Measurements from ENCODE around the gene OTOG.
A peak's percentile ranks its signal among the peaks of the same experiment; 100 is the strongest.

OTOG gene

DNA sequence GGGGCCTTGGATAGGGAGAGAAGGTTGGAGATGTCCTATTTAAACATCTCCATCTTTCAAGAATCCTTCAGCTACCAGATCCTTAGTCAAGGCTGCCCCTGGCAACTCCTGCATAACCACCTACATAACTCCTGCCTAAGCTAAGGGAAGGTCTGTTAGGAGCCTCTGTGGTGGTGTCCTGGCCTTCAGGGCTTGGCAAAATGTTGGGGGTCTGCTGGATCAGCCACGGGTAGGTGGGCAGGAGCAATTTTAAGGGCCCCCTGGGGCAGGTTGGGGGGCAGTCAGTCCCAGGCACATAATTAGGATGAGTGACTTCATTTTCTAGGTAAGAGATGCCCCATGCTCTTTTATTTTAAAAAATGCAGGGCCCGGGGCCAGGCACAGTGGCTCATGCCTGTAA, 28.7 kb upstream of the OTOG start:
- DNase-seq (ENCODE audit: low read depth): no peak

DNA sequence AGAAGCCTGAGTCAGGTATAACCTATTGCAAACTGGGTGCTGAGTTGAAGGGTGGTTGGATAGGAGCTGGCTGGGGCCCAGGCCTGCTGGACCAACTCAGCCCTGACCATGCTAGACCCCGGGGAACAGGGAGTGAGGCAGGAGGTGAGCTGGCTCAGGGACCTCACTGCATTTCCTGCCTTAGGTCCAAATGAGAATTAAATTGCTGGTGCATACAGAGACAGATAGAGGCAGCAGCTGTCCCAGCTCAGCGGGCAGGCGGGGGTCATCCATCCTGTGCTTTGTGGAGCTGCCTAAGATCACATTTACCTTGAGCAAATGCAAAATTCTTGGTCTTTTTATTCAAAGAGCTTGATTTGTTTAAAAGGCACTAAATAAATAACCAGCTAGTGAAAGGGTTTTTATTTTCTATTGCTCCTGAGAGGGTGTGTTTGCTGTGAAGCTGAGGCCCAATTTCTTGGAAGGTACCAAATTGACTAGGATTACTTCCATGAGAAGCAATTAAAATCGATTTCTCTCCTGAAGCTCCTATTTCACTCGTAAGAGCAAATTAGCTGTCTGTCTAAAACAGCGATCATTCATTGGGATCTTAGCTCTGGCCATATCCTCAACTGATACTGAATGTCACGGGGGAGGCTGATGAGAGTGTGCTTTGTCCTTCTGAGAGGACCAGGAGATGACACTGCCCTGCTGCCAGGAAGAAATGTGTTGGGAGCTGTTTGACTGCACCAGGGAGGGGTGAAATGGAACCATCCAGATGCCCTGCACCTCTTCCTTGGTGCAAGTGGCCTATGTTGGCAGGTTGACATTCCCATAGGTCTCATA, 27.8 kb upstream of the OTOG start:
- DNase-seq (ENCODE audit: low read depth): no peak

DNA sequence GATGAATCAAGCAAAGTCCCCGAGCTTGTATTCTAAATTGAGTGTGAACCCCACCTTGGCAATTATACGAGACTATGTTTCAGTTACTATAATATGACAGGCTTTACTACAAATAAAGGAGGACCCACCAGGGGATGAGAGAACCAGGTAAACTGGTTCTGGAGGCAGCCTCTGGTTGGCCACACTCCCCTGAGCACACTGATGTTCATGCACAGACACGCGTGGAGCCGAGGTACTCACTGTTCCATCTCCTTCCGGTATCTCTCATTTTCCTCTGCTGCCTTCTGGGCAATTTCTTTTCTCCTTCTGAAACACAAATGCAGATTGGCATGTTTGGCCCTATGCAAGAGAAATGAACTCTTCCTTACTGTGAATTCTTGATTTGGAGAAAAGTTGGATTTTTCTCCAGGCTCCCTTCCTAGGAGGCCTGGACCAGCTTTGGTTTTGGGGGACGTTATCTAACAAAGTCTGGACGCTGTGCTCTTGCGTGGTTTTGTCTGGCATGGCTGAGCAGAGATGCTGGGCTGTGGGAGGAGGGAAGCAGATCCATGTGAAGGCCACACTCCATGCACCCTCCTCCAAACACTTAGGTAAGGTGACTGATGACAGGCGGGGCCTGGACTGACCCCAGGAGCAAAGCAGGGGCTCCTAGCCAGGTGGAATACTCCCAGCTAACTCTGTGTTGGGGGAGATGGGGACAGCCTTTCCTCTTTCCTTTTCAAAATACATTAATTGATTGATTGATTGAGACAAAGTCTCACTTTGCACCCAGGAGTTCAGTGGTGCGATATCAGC, 25.8 kb upstream of the OTOG start:
- no peak for DNase-seq (ENCODE audit: low read depth)

DNA sequence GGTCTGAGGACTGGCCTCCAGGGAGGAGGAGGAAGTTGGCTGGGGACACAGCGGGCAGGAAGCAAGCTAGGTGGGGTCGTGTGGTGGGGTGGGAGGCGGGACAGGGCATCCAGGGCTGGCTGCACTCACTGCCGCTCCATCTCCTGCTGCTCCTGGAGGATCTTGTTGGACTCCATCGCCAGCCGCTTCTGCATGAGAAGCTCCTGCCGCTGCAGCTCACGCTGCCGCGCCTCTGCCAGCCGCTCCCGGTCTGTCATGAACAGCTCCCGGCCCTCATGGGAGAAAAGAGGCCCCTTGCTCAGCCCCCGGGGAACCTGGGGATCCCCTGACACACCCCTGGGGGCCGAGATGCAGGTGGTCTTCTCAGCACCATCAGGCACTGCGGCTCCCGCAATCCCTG, 24.4 kb upstream of the OTOG start:
- DNase-seq (ENCODE audit: low read depth): no peak

DNA sequence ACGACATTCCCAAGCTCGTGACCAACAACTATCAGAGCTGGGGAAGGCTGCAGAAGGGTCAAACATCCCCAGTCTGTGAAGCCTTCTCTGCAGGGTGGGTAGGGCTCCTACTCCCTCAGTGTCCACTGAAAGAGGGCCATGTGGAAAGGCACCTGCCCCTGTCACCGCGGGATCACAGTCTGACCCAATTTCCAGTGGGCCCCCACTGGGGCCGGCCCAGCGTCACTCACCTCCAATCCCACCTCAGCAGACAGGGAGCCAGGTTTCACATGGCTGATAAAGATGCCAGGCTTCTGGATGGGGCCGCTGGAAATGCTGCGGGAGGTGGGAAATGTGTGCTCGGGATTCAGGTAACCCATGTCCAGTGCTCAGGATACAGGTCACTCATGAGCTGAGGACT, 22.8 kb upstream of the OTOG start:
- DNase-seq (ENCODE audit: low read depth): no peak

DNA sequence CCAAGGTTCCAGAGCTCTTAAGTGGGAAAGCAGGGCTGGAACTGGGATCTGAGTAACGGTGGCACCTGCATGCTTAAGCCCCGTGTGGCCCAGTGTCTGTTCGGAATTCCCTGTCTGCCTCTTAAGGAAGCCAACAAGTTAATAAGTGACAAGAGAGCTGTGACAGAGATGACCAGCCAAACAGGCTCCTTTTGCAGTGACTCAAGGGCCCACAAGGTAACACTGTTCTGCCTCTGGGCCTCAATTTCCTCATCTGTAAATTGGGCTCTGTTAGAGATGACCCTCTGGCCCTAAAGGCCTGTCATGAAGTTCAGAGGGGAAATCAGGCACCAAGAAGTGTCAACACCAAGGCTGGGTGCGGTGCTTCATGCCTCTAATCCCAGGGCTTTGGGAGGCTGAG, 21.5 kb upstream of the OTOG start:
- no peak for DNase-seq (ENCODE audit: low read depth)

DNA sequence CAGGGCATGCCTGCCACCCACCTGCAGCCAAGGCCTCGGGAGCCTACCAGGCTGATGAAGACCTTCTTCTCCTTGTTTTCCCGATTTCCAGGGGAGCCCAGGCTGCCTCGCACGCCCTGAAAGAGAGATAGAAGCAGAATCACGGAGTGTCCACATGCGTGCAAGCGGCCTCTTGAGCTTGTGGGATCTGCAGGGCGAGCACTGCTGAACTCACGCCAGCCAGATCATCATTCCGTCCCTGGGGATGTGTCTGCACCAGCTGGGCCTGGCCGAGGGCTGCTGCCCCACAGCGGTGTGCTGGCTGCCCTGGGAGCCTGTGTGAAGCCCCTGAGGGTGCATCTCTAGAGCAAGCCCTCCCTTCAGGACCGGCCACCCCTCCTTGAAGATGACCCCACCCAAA, 20.7 kb upstream of the OTOG start:
- no peak for DNase-seq (ENCODE audit: low read depth)

DNA sequence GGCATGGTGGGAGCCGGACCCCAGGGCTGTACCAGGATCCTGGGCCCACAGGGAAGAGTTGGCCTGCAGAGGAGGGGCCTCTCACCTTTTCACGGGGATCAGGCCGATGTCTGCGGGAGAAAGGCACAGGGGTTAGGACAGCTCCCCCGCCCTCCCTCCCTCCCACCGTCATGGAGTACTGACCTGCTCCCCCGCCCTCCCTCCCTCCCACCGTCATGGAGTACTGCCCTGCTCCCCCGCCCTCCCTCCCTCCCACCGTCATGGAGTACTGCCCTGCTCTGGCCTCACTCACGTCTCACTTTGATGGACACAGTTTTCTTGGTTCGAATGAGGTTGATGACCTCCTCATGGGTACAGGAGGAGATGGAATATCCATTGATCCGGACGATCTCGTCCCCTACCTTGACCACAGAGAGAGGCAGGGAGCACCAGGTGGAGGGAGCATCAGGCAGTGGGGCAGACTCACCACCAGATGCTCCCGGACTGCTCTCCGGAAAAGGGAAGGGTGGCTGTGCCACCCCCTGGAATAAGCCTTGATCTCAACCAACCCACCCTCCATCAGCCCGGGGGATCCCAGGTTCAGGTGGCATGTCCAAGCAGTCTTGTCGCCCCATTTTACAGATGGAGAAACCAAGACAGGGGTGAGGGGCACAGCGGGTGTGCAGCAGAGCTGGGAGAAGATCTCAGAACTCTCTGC, 20.0 kb upstream of the OTOG start:
- DNase-seq (ENCODE audit: low read depth): no peak

DNA sequence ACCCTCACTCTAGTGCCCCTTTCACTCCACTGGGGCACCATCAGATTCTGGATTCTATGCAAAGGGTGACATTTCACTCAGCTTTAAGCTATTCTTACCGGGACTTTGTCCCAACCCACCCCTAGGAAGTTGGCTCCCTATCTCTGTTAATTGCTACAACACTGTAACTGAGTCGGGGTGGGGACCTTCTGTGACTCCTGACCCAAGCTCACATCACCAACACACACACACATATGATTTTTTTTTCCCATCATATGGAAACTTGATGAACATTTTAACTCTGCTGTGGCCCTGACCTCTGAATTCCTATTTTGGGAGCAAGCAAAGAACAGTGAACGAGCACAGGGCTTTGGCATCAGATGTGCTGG, 19.4 kb upstream of the OTOG start:
- no peak for DNase-seq (ENCODE audit: low read depth)

DNA sequence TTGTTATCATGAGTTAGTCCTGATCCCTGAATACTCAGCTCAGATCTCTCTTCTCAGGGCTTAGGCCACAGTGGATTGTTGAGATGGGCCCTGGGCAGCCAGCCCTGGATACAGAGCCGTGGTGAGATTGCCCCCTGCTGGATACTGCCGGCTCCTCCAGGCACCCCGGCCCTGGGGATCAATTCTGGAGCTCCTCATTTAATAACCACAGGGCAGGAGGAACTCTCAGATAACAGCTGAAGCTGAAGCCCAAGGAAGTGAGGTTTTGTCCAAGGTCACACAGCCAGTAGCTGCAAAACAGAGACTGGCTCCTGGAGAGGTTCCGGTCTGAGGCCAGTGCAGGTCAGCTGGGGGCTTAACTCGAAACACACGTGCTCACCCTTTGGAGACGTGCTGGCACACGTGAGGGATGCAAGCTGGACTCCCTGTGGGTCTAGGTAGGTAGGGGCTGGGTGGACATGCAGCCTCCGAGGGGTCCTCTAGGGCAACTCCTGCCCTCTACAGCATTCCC, 18.8 kb upstream of the OTOG start:
- DNase-seq (ENCODE audit: low read depth): peak; percentile 4

DNA sequence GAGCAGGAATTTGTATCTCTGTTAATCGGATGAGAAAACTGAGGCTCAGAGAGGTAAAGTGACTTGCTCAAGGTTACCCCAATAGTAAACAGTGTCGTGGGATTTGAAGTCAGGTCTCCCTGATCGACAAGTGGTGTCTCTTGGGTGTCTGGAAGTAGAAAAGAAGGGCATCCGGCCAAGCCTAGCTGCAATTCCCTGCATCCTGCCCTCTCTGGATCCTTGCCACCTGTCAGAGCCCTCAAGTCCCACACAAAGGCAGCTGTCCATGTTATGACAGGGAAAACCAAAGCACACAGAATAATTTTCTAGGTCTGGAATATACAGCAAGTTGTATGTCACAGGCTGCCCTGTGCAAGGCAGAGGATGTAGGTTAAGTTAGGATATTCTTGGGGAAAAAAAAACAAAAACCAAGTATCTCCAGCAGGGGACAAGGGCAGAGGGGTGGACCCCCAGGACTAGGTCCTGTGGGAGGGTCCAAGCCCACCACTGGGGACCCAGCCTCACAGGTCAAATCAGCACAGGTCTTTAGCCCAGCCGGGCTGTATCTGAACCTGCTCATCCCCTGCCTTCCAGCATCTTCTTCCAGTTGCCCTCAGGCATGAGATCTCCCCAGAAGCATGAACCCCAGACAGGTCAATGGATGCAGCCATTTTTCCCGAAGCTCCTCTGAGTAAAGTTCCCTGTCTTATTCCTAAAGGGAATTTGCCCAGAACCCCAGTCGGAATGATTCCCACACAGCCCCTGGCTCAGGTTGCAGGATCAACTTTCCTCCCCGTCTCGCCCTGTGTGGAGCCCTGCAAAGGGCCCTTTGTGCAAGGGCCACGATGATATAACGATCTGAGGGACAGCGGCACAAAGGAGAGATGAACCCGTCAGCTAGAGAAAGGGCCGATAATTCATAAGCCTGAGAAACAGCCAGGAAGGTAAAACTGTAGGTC, 17.9 kb upstream of the OTOG start:
- DNase-seq (ENCODE audit: low read depth): no peak

DNA sequence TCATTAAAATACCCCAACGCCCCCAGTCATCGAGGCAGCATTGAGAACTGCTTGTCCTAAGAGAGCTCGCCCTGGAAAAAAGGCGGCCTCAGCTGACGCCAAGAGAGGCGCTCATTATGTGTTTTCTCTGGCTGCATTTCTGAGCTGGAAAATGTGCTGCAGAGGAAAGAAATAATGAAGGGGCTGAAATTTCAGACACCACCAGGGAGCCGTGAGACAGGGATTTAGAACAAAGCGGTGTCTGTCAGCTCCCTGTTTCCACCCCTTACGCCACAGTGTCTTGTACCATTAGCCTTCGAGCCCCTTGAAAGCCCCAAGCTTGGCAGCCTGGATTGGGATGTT, 17.2 kb upstream of the OTOG start:
- no peak for DNase-seq (ENCODE audit: low read depth)

DNA sequence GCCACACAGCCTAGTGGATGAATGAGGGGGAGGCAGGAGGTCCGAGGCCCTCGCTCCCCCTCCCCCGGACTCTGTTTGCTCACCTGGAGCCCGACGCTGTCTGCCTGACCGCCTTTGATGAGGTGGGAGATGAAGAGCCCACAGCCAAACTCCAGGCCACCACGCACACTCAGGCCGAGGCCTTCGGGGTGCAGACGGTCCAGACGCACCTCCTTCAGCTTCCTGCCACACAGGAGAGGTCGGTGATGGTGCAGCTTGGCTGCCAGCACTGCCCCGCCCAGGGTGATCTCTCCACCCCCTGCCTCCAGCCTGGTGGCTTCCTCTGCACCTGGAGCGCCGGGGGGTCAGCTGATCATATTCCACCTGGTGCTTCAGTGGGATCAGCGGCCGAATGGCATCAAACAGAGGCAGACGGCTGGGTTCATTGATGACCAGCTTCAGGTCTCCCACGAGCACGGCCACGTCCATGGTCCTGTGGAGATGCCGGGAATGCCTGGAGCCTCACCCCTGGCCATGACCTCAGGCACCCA, 15.9 kb upstream of the OTOG start:
- DNase-seq (ENCODE audit: low read depth): no peak

DNA sequence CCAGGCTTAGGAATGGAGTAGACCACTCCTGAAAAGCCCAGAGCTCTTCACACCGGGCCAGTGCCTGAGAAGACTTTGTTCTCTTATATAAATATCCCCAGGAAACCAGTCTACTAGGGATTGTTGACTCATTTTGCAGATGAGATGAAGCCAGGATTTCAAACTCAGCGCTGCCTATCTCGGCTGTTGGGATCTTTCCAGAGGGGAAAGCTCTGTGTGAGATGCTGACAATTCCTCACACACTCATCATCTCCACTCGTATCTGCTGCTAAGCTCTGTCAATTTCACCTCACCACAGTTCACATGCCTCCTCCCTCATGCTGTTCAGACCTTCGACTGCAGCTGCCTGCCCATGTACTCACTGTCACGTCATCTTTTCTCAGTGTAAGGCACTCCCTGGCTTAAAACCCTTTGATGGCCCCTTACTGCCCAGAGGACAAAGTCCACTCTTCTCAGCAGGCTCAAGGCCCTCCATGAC, 15.4 kb upstream of the OTOG start:
- no peak for DNase-seq (ENCODE audit: low read depth)

DNA sequence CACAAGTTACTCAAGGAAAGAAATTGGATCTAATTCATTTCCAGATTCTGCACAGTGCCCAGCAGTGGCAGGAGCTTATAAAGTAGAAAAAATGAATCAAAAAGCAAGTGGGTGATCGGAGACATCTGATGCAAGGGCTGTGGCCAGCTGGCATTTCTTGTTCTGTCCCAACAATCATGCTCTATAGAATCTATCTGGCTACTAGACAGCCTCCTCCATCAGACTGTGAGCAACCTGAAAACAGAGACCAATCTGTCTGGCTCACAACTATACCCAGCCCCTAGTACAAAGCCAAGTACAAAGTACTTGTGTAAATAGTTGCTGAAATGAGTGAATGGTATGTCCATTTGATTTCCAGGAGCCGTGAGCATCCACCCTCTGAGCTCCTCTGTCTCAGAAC, 14.3 kb upstream of the OTOG start:
- DNase-seq (ENCODE audit: low read depth): no peak

DNA sequence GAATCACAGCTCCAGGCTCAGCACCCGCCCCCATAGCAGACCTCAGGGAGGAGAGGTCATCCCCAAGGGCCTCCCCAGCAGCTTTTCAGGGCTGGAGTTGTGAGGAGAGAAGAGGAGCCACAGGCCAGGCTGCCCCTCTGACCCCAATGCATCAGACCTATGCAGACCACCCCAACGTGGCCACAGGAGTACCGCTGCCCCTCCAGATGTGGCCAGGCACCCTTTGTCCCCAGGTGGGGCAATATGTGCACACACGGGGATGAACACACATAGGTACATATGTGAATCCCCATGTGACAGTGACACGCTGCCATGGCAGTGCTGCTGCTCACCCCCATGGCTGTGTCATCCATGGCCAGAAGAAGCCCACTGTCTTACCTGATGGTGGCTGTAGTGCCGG, 13.7 kb upstream of the OTOG start:
- no peak for DNase-seq (ENCODE audit: low read depth)

DNA sequence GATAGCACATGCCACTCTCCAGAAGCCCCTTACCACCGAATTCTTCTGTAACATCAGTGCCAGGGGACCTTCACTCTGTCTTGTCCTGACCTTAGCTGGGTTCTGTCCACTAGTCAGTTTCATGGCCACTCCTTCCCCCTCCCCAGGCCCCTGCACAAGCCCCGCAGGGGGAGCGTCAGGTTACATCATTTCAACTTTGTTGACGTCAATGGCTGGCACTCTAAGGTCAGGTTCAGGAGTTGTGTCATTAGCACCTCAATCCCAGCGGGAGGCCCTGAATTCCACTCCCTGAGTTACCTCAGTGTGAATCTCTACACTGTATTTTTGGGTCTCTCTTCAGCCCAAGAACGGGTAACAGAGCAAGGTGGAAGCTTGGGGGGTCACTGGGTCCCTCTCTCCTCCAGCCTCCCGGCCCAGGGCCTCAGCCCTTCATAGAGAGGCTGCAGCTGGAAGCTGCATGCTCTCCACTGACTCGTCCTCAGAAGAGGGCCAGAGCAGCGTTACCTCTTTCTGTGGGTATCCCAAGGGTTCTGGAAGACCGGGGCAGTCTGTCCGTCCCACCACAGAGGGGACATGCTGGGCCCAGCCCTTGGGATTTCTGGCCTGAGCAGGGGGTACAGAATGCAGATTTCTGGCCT, 13.2 kb upstream of the OTOG start:
- DNase-seq (ENCODE audit: low read depth): no peak

DNA sequence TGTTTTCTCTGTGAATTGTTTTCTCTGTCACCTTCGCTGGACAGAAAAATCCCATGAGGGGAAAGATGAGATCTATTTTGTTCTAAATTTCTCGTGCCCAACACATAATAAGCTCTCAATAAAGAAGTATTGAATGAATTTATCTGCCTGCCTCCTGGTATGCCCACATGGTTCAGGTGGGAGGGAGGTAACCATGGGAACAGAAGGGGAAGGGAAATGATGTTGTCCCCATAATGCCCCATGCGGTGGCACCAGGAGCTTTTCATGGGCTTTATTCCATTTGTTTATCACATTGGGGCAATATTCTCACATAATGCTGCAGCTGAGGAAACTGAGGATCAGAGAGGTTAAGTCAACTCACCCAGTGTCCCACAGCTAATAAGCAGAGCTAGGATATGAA, 11.6 kb upstream of the OTOG start:
- DNase-seq (ENCODE audit: low read depth): no peak

DNA sequence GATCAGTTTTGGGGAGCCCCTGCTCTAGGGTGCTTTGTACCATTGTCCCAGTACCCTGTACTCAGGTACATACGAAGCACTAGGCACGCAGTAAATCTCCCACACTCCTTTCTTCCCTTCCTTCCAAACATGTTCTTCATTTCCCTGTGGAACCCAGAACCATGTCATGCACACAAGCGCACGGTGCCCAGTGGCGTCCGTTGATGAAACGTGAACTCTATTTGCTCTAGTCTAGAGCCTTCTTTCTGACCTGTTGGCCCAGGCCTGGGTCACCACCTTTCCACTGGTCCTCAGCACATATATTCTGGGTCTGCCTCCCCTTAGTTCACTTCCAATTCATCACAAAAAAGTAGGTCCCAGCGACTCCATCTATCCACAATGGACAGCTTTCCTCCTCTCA, 9.8 kb upstream of the OTOG start:
- no peak for DNase-seq (ENCODE audit: low read depth)

DNA sequence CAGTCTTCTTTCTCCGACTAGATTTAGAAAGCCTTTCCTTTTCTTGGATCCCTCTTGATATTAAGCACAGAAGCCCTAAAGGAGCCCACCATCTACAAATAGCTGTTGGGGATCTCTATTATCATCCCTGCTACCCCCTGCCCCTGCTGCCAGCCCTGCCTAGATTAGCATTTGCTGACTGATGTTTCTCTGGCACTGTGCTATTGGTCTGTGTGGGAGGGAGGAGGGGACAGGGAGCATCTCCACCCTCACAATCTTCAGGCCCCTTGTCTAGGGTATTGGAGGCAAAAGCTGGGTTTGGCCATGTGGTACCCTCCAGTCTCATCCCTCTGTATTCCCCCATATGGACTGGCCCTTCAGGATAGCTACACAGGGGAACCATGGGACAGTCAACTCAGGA, 9.0 kb upstream of the OTOG start:
- DNase-seq (ENCODE audit: low read depth): no peak

DNA sequence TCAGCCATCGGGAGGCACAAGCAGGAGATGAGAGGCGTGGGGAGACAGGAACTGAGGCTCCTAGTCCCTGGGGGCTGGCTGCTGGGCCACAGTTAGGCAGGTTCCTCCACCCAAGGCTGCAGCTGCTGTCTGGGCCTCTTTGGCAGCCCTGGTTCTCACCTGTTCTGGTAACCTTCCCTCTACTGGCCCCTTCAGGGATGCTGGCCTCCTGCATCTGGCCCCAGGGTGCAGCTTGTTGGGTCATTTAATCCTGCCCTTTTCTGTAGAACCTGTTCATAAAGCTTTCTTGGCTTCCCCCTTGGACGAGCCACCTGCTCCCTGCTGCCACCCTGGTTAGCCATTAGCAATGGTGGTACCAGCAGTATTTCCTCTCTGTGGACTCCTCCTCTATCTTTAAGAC, 8.3 kb upstream of the OTOG start:
- DNase-seq (ENCODE audit: low read depth): no peak

Measured in stimulated activated CD4-positive, alpha-beta T cell treated with anti-CD3 and anti-CD28 coated beads, Interleukin-2, amount 100 ng/mL, for 4 hours (primary cell).